Neutrophil (primary cell): Measurements from ENCODE around the gene HJV.
"Not testable (repeated sequence)": the region's sequence is repeated elsewhere in the genome, so short reads cannot be mapped to it uniquely, and the experiment has no call there.

ENCODE experiments used
- H3K27ac ChIP-seq: fragments of 200-600 bp; sonication (generic); 2 replicates; pipeline ENCODE4 v1.5.1; 2016; ENCODE audit warnings: mild to moderate bottlenecking, moderate library complexity
- H3K27me3 ChIP-seq: fragments of 200-600 bp; sonication (generic); 2 replicates; pipeline ENCODE4 v1.6.0; 2016; ENCODE audit warnings: mild to moderate bottlenecking
- H3K36me3 ChIP-seq: fragments of 200-600 bp; sonication (generic); 2 replicates; pipeline ENCODE4 v1.5.1; 2017
- H3K4me1 ChIP-seq, 2 experiments: fragments of 200-600 bp in 1 of 2; sonication (generic) in 1 of 2; 1 replicate in 1 of 2; 2 replicates in 1 of 2; pipeline versions ENCODE4 v1.5.1 to v1.6.1; 2013 to 2016; ENCODE audit warnings: low read depth in 1 of 2, low read length in 1 of 2, mild to moderate bottlenecking in 1 of 2, moderate library complexity in 1 of 2; ENCODE audit not compliant: control insufficient read depth in 1 of 2, insufficient read depth in 1 of 2
- H3K4me3 ChIP-seq, 2 experiments: fragments of 200-600 bp in 1 of 2; sonication (generic) in 1 of 2; 1 replicate in 1 of 2; 2 replicates in 1 of 2; pipeline ENCODE4 v1.5.1; 2013 to 2016; ENCODE audit warnings: low read depth in 1 of 2, low read length in 1 of 2, mild to moderate bottlenecking in 1 of 2, moderate library complexity in 1 of 2
- H3K9me3 ChIP-seq: fragments of 200-600 bp; sonication (generic); 2 replicates; pipeline ENCODE4 v1.5.1; 2016
- TF ChIP-seq, protein P1 (sequence below): fragments of 200-600 bp; sonication (generic); IDR thresholded peaks from 2 replicates; pipeline ENCODE4 v1.5.1; 2016; ENCODE audit warnings: antibody characterized with exemption

Gene HJV

DNA sequence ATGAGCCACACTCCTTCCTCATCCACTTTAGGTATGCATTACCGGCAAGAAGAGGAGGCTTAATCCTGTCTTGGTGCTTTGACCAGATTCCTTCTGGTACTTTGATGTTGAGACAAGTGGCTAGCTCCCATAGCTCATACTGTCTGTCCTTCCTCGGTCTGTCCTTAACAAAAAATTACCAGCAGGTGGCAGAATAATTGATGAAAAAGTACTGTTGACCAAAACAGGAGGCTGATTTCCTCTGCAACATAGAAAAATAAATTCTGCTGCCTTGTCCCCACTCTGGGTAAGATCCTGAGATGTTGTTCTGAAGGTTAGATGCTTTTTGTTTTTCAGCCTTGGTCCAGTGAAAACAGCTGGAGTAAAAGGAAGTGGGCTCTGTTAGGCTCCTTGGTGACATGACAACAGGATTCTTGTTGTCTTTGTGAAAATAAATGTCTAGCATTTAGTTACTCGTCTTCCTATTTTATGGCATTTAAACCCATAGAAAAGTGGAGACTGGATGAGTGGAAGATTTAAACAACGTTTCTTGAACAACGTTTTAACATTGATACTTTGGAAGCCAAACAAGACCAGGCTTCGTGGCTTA is 11.2 kb upstream of the HJV start:
- Histone ChIP-seq H3K4me3 (no peak overlapping the region), H3K4me1 (peaks cover 23 to 24% of the 10 kb centered on the region in 2 experiments), H3K27ac (no peak overlapping the region), H3K36me3 (no peaks in the 10 kb centered on the region), H3K27me3 (peaks cover 29% of the 10 kb centered on the region), H3K9me3 (no peaks in the 10 kb centered on the region)
- TF ChIP-seq, protein P1, sequence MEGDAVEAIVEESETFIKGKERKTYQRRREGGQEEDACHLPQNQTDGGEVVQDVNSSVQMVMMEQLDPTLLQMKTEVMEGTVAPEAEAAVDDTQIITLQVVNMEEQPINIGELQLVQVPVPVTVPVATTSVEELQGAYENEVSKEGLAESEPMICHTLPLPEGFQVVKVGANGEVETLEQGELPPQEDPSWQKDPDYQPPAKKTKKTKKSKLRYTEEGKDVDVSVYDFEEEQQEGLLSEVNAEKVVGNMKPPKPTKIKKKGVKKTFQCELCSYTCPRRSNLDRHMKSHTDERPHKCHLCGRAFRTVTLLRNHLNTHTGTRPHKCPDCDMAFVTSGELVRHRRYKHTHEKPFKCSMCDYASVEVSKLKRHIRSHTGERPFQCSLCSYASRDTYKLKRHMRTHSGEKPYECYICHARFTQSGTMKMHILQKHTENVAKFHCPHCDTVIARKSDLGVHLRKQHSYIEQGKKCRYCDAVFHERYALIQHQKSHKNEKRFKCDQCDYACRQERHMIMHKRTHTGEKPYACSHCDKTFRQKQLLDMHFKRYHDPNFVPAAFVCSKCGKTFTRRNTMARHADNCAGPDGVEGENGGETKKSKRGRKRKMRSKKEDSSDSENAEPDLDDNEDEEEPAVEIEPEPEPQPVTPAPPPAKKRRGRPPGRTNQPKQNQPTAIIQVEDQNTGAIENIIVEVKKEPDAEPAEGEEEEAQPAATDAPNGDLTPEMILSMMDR = no peak

DNA sequence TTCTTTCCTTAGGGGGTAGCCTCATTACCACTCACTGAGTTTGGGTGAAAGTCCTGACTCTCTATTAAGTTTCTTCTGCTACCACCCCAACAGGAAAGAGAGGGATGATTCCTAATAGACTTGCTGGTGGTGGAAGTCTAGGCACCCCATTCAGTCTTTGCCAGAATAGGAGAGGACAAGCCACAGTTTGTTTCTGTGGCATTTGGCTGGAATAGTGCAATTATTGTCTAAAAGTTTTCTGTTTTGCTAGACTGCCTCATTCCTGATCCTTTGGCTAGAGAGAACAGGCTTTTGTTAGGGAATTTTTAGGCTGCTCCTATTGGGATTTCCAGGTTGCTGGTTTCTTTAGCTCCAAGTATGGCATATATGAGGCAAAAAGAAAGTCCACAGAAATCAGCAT is 9.9 kb upstream of the HJV start:
- Histone ChIP-seq H3K27ac (no peak overlapping the region), H3K4me3 (no peak overlapping the region), H3K9me3 (no peaks in the 10 kb centered on the region), H3K27me3 (peaks cover 20% of the 10 kb centered on the region), H3K4me1 (peaks cover 11 to 12% of the 10 kb centered on the region in 2 experiments), H3K36me3 (no peaks in the 10 kb centered on the region)
- TF ChIP-seq, protein P1 = no peak

DNA sequence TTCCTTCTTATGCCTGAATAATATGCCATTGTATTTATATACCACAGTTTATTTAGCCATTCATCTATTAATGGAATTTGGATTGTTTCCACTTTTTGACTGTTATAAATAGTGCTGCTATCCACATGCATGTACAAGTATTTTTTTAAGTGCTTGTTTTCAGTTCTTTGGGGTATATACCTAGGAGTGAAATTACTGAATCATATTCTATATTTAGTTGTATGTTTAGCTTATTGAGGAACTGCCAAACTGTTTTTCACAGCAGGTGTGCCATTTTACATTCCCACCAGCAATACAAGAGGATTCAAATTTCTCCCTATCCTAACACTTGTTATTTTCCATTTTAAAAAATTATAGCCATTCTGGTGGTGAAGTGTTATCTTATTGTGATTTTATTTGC is 7.6 kb upstream of the HJV start:
- no peaks in the 10 kb centered on the region for H3K9me3 ChIP-seq
- H3K27me3 ChIP-seq = peaks cover 12% of the 10 kb centered on the region
- no peaks in the 10 kb centered on the region for H3K36me3 ChIP-seq
- no peaks in the 10 kb centered on the region for H3K4me1 ChIP-seq
- TF ChIP-seq, protein P1 = no peak
- no peak overlapping the region for H3K27ac ChIP-seq
- H3K4me3 ChIP-seq = no peak overlapping the region

DNA sequence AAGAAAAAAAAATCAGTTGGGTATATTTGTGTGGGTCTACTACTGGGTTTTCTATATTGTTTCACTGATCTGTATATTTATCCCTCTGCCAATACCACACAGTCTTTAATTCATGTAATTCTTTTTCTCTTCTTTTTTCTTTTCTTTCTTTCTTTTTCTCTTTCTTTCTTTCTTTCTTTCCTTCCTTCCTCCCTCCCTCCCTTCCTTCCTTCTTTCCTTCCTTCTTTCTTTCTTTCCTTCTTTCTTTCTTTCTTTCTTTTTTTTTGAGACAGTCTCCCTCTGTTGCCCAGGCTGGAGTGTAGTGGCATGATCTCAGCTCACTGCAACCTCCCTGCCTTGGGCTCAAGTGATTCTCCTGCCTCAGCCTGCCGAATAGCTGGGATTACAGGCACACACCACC is 5.1 kb upstream of the HJV start:
- H3K27ac ChIP-seq, H3K4me3 ChIP-seq, H3K4me1 ChIP-seq, H3K36me3 ChIP-seq, H3K9me3 ChIP-seq: not testable (repeated sequence)
- peaks cover 12% of the 10 kb centered on the region for H3K27me3 ChIP-seq

DNA sequence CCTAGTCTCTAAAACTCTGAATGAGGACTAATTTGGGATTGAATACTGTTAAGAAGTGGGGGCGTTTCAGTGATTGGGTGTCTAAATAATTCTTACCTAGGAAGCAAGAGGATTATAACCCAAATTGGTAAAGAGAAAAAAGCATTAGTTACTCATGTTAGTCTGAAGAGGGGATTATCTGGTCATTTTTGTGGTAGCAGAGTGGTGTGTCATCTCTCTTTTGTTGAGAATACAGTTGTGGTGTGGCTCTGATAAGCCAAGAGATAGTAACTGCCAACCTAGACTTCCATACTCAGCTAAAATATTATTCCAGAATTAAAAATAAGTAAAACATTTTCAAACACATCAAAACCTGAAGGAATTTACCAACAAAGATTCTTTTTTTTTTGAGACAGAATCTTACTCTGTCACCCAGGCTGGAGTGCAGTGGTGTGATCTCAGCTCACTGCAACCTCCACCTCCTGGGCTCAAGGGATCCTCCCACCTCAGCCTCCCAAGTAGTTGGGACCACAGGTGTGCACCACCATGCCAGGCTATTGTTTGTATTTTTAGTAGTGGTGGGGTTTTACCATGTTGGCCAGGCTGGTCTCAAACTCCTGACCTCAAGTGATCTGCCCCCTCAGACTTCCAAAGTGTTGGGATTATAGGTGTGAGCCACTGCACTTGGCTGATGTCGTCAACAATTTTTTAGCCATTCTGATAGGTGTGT is 4.4 kb upstream of the HJV start:
- H3K9me3 ChIP-seq, H3K27ac ChIP-seq, H3K36me3 ChIP-seq, H3K4me1 ChIP-seq, H3K4me3 ChIP-seq: not testable (repeated sequence)
- H3K27me3 ChIP-seq = peaks cover 13% of the 10 kb centered on the region

DNA sequence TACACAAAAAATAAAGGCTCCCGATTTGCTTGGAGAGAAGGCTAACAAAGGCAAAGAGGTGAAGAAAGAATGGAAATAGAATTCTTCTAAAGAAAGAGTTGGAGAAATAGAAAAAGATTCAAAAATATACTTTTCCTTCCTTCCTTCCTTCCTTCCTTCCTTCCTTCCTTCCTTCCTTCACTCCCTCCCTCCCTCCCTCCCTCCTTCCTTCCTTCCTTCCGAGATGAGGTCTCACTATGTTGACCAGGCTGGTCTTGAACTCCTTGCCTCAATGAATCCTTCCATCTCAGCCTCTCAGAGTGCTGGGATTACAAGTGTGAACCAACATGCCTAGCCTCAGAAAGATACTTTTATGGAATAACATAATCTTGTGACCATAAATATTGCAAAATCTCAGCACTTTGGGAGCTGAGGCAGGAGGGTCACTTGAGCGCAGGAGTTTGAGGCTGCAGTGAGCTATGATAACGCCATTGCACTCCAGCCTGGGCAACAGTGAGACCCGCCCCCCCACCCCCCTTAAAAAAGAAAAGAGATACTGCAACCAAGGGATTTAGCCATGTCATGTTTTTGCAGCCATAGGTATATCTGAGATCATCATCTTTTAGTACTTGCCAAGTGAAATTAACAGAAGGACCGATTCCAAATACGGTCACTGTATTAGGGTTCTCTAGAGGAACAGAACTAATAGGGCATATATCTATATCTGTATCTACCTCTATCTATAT is 1.0 kb upstream of the HJV start:
- Histone ChIP-seq H3K9me3 (no peaks in the 10 kb centered on the region), H3K4me3 (no peak overlapping the region)
- TF ChIP-seq, protein P1 = no peak

More for the DNA sequence above, 1.0 kb upstream of the HJV start:
- H3K36me3 ChIP-seq = no peaks in the 10 kb centered on the region
- no peak overlapping the region for H3K27ac ChIP-seq
- H3K4me1 ChIP-seq = peaks cover 13 to 15% of the 10 kb centered on the region in 2 experiments
- H3K27me3 ChIP-seq = peaks cover 47% of the 10 kb centered on the region
